Endothelial cell (in vitro differentiated cells): ENCODE results near the gene CTNND2. TPM values are rescaled to one million over a fixed set of nuclear protein-coding genes. Genes with fewer than 3 reads are reported as not detected.

Source experiments
- DNase-seq: peaks from one replicate; pipeline ENCODE4 v3.0.0; 2021; ENCODE audit warnings: low spot score
- H3K27ac Mint-ChIP-seq: one replicate; pipeline ENCODE4 v1.8.0; 2021; ENCODE audit warnings: mixed read lengths, inconsistent platforms; ENCODE audit not compliant: unreplicated experiment
- H3K27me3 Mint-ChIP-seq: one replicate; pipeline ENCODE4 v1.8.0; 2021; ENCODE audit warnings: mild to moderate bottlenecking, moderate library complexity, mixed read lengths, inconsistent platforms; ENCODE audit not compliant: unreplicated experiment
- H3K36me3 Mint-ChIP-seq: one replicate; pipeline ENCODE4 v1.8.0; 2021; ENCODE audit warnings: mild to moderate bottlenecking, low read depth, mixed read lengths, inconsistent platforms; ENCODE audit not compliant: unreplicated experiment
- H3K4me1 Mint-ChIP-seq: one replicate; pipeline ENCODE4 v1.8.0; 2021; ENCODE audit warnings: mild to moderate bottlenecking, mixed read lengths, inconsistent platforms; ENCODE audit not compliant: unreplicated experiment
- H3K4me3 Mint-ChIP-seq: one replicate; pipeline ENCODE4 v1.8.0; 2021; ENCODE audit warnings: mild to moderate bottlenecking, mixed read lengths, inconsistent platforms; ENCODE audit not compliant: unreplicated experiment
- H3K9me3 Mint-ChIP-seq: one replicate; pipeline ENCODE4 v1.8.0; 2021; ENCODE audit warnings: mixed read lengths, inconsistent platforms; ENCODE audit not compliant: unreplicated experiment
- CTCF ChIP-seq: fragments of 200-600 bp; sonication (generic); IDR thresholded peaks from one replicate; pipeline ENCODE4 v1.5.0; 2021; ENCODE audit warnings: antibody characterized with exemption; ENCODE audit not compliant: unreplicated experiment
- total RNA-seq: library from RNA; stranded (reverse); fragmentation: NEBNext Ultra II Directional; extraction: Animal tissue kit (Norgen Biotek cat#: 25700); gene quantifications from one replicate; pipeline ENCODE4 v1.2.1, GENCODE V29; 2021; ENCODE audit not compliant: unreplicated experiment

CTNND2 gene
- total RNA-seq, 1 donor from 2014 or later = 3.6 TPM

GRCh38 chr5:11518676-11519075 is 385.6 kb downstream of the CTNND2 start:
- TF ChIP-seq CTCF = no peak
- H3K27ac Mint-ChIP-seq = no peak overlapping the region
- no peaks in the 10 kb centered on the region for H3K9me3 Mint-ChIP-seq
- DNase-seq = no peak
- H3K4me3 Mint-ChIP-seq = no peak overlapping the region
- H3K4me1 Mint-ChIP-seq = peaks cover 4% of the 10 kb centered on the region
- no peaks in the 10 kb centered on the region for H3K36me3 Mint-ChIP-seq
- no peaks in the 10 kb centered on the region for H3K27me3 Mint-ChIP-seq

- Mint-ChIP-seq H3K27ac (no peak overlapping the region), H3K9me3 (no peaks in the 10 kb centered on the region), H3K4me3 (no peak overlapping the region), H3K27me3 (no peaks in the 10 kb centered on the region), H3K4me1 (no peaks in the 10 kb centered on the region), H3K36me3 (no peaks in the 10 kb centered on the region)
- no peak for TF ChIP-seq CTCF
- no peak for DNase-seq
Measured at GRCh38 chr5:11514705-11515432, 389.4 kb downstream of the CTNND2 start.

GRCh38 chr5:11511878-11512277 is 392.4 kb downstream of the CTNND2 start:
- Mint-ChIP-seq H3K27ac (no peak overlapping the region), H3K4me1 (peaks cover 7% of the 10 kb centered on the region), H3K4me3 (no peak overlapping the region), H3K27me3 (no peaks in the 10 kb centered on the region), H3K36me3 (no peaks in the 10 kb centered on the region), H3K9me3 (no peaks in the 10 kb centered on the region)
- no peak for DNase-seq
- no peak for TF ChIP-seq CTCF

- no peak overlapping the region for H3K4me3 Mint-ChIP-seq
- H3K27ac Mint-ChIP-seq = no peak overlapping the region
- no peaks in the 10 kb centered on the region for H3K36me3 Mint-ChIP-seq
- DNase-seq = no peak
- H3K27me3 Mint-ChIP-seq = no peaks in the 10 kb centered on the region
- TF ChIP-seq CTCF = no peak
- no peaks in the 10 kb centered on the region for H3K9me3 Mint-ChIP-seq
- H3K4me1 Mint-ChIP-seq = peaks cover 7% of the 10 kb centered on the region
Measured at GRCh38 chr5:11510889-11511288, 393.4 kb downstream of the CTNND2 start.

- peaks cover 7% of the 10 kb centered on the region for H3K4me1 Mint-ChIP-seq
- no peaks in the 10 kb centered on the region for H3K36me3 Mint-ChIP-seq
- peaks cover 3% of the 10 kb centered on the region for H3K27me3 Mint-ChIP-seq
- DNase-seq = no peak
- no peak overlapping the region for H3K4me3 Mint-ChIP-seq
- no peak overlapping the region for H3K27ac Mint-ChIP-seq
- TF ChIP-seq CTCF = no peak
- no peaks in the 10 kb centered on the region for H3K9me3 Mint-ChIP-seq
Measured at GRCh38 chr5:11509793-11510192, 394.5 kb downstream of the CTNND2 start.
